GM21576 (cell line): ENCODE results near the gene SEC31A.
"Not testable (repeated sequence)": the region's sequence is repeated elsewhere in the genome, so short reads cannot be mapped to it uniquely, and the experiment has no call there.

Experiments used
- ATAC-seq: cut with Tn5 transposase; IDR thresholded peaks from one replicate; pipeline ENCODE4 v1.9.1; 2021; ENCODE audit warnings: mild to moderate bottlenecking, moderate library complexity; ENCODE audit not compliant: unreplicated experiment

Gene SEC31A, protein sequence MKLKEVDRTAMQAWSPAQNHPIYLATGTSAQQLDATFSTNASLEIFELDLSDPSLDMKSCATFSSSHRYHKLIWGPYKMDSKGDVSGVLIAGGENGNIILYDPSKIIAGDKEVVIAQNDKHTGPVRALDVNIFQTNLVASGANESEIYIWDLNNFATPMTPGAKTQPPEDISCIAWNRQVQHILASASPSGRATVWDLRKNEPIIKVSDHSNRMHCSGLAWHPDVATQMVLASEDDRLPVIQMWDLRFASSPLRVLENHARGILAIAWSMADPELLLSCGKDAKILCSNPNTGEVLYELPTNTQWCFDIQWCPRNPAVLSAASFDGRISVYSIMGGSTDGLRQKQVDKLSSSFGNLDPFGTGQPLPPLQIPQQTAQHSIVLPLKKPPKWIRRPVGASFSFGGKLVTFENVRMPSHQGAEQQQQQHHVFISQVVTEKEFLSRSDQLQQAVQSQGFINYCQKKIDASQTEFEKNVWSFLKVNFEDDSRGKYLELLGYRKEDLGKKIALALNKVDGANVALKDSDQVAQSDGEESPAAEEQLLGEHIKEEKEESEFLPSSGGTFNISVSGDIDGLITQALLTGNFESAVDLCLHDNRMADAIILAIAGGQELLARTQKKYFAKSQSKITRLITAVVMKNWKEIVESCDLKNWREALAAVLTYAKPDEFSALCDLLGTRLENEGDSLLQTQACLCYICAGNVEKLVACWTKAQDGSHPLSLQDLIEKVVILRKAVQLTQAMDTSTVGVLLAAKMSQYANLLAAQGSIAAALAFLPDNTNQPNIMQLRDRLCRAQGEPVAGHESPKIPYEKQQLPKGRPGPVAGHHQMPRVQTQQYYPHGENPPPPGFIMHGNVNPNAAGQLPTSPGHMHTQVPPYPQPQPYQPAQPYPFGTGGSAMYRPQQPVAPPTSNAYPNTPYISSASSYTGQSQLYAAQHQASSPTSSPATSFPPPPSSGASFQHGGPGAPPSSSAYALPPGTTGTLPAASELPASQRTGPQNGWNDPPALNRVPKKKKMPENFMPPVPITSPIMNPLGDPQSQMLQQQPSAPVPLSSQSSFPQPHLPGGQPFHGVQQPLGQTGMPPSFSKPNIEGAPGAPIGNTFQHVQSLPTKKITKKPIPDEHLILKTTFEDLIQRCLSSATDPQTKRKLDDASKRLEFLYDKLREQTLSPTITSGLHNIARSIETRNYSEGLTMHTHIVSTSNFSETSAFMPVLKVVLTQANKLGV

DNA sequence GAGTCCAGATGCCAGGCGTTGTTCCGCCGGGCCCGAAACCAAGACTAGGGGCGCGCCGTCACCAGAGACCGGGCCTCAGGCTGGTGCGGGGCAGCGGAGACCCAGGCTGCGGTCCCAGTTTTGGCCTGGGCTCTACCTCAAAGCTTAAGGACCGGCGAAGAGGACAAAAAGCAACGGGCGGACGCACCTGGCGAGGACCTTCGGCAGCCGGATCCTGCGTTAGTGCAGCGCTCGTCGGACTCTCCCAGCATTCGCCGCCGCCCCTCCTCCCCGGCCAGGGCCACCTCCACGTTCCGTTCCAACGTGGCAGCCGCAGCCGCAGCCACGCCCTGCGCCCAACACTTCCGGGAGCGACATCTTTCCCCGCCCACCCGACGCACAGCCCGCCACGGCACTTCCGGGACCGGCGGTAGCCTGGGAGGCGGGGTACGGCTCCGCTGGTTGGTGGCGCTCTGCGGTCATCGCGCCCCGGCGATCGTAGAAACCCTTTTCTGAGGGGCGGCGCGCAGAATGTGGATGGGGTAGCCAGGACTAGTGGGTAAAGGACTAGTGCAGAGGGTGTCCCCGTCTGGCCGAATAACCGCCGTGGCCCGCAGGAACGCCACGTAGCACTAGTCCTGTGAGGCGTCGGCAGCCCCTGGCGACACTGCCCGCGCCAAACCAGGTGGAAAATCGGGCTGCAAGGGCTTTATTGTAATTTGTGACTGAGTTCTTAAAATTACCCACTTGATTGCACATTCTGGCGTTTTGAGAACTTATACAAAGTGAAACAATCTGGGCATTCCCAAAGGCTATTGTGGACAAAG is at the start of gene SEC31A:
Gene SEC31A, minus strand, starts transcription at position 253 of the 806 bp plus-strand sequence. CDS start 9,217 bp downstream, outside the sequence.
- ATAC-seq: peak; percentile 90

DNA sequence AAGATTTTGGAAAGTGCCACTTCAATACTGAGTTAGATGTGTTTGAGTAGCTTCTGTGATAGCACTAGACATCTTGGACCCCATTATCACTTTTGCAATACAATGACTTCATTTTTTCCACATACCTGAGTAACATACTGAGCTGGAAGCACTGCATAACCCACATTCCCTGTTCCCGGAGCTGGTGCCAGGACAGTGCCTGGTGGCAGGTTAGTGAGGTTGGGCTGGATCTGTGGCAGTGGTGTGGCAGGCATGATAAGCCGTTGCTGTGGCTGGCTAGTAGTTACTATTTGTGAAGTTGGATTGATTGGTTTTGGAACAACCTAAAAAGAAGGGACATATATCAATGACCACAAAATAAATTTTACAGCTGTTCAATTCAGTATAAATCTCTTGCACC is 48.5 kb upstream of the SEC31A start:
- ATAC-seq: no peak

DNA sequence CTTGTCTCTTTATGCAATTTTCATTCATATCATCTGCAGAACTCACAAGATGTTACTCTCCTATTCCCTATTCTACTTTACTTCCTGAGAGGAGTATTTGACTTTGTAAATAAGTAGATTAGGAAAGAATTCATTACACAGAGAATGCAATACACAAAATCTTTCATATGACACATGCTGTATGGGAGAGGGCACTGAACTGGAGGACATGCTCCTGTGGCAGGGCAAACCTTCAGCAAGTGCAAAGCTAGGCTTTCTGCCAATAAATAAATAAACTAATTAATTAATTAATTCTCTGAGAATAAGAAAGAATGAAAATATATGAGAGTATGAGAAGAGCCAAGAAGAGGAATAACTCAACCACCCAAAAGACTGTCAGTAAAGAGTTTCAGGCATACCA is 43.5 kb upstream of the SEC31A start:
- no peak for ATAC-seq

DNA sequence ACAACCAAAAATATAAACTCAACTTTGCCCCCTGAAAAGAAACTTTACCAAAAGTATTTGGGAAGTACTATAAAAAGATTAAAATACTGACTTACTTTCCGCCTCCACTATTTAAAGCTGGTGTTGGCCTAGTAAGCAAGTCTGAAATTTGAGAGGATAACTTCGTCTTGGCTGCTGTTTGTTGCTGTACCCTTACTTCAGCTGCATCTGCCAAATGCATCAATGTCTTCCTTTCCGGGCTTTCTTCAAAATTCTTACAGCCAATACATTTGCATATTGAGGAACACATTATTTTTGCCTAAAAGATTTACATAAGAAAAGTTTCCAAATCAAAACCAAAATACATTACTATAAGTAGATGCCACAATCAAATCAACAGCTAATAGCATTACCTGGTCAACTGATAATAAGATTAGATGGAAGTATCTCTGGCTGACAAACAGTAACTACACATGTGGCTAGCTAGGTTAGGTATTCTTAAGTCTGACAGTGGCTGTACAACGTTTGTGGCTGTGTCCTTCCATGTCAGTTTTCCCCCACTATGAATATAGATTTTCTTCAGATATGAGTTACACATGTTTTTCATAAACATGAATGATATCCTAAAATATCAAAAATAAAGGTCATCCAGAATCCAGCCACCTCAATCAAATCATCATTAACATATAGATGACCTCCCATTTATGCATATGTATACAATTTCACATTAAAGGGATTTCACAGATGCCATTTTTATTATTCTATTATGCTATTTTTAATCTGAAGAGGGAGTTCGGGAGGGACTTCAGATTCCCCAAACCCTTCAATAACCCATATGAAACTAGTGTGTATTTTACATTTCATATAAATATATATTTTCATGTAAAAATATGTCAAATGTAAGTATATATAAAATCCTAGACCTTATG is 40.1 kb upstream of the SEC31A start:
- no peak for ATAC-seq

DNA sequence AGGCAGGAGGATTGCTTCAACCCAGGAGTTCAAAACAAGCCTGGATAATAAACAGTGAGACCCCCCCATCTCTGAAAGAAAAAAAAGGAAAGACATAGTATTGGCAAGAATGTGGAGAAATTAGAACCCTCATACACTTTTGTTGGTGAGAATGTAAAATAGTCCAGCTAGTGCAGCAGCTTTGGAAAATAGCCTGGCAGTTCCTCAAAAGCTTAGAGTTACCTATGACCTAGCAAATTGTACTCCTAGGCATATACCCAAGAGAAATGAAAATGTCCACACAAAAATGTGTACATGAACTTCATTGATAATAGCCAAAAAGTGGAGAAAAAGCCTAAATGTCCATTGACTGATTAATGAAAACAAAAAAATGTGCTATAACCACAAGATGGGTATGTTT is 30.8 kb upstream of the SEC31A start:
- ATAC-seq: no peak

DNA sequence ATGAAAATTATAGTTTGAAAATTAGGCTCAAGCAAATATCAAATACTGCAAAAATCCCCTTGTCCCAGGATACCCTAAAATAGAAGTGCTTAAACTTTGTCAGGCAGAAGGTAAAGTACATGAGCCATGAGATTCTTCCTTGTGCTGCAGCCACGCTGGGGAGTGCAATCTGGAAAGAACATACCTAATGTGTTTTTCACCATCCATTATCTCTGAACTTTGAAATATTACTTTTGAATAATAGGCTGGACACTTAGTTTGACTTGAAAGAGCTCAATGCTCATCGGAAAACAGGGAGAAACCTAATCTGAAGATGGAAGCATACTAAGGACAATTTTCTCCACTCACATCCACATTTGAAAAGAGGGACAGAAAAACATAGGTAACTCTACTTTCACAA is 28.4 kb upstream of the SEC31A start:
- ATAC-seq: no peak

DNA sequence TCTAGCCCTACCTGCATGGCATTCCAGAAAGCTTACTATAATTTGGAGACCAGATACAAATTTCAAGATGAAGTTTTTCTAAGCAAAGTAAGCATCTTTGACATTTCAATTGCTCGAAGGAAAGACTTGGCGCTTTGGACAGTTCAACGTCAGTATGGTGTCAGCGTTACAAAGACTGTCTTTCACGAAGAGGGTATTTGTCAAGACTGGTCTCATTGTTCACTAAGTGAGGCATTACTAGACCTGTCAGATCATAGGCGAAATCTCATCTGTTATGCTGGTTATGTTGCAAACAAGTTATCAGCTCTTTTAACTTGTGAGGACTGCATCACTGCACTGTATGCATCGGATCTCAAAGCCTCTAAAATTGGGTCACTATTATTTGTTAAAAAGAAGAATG is 27.1 kb upstream of the SEC31A start:
- no peak for ATAC-seq

DNA sequence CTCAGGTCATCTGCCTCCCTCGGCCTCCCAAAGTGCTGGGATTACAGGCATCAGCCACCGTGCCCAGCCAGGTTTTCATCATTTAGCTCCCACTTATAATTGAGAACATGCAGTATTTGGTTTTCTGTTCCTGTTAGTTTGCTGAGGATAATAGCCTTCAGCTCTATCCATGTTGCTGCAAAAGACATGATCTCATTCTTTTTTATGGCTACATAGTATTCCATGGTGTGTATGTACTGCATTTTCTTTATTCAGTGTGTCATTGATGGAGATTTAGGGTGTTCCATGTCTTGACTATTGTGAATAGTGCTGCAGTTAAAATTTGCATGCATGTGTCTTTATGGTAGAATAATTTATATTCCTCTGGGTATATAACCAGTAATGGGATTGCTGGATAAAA is 23.0 kb upstream of the SEC31A start:
- not testable (repeated sequence) for ATAC-seq

DNA sequence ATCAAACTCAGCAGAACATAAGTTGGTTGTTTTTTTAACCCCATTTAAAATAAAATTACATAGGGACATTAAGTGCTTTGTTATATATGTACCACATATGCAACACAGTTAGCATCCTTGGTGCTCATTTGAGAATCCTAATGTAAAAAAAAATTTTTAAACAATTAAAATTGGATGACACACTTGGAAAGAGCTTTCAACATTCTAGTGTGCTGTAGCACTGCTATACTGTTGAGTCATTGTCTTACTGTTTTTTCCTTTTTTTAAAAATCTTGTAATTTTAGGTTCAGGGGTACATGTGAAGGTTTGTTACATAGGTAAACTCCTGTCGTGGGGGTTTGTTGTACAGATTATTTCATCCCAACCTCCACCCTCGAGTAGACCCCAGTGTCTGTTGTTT is 22.4 kb upstream of the SEC31A start:
- ATAC-seq: no peak

DNA sequence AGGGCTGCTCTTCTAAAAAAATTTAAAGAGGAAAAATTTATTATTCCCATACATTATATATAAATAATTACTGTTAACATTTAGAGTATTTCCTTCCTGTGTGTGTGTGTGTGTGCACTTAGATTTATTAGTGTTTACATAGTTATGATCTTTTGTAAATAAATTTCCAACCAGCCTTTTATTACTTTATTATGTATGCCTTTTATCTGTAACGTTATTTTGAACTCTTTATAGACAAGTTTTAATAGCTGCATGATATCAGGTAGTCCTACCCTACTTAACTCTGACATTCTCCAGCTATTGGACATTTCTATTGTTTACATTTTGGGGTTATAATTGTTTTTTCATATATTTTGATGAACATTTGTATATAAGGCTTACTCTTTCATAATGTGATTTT is 18.4 kb upstream of the SEC31A start:
- no peak for ATAC-seq

DNA sequence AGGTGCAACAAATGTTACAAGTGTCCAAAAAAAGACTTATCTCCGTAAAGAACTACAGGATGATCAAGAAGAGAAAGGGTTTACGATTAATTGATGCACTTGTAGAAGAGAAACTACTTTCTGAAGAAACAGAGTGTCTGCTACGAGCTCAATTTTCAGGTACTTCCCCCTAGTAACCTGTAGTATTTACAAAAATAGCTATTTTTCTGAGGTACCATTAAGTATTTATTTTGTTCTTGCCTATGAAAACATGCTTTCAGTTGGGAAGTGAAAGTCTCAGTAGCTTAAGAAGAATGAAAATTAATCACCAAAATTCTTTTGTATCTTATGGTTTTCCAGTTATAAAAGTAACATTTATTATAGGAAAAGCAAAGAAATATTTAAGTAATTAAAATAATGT is 15.5 kb upstream of the SEC31A start:
- ATAC-seq: peak; percentile 47

DNA sequence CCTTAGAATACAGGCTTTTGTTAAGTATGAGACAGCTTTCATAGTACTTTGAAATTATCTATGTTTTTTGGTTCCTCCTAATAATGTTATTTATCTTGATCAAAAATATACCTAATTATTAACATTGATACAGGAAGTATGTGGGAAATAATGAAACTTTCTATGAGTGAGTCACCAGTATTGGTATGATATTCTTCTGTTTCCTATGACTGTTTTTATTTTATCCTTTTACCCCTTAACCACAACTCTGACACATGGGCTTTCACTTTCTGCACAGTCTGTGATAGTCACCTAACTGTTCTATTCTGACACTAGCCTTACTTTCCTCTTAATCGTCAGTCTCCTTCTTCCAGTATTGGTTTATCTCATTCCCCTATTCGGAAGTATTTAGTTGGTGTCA is 14.3 kb upstream of the SEC31A start:
- ATAC-seq: peak; percentile 49

DNA sequence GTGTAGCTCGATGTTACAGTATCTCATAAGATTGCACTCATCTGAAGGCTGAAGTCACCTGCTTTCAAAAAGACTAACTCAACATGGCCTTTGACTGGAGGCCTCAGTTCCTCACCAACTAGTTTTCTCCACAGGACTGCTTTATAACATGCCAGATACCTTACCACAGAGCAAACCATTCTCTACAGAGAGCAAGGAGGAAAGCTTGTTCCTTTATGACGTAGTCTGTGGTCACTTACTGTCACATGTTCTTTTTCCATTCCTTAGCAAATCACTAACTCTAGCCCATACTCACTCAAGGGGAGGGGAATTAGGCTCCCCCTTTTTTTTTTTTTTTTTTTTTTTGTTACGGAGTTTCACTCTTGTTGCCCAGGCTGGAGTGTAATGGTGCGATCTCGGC is 12.8 kb upstream of the SEC31A start:
- ATAC-seq: no peak

DNA sequence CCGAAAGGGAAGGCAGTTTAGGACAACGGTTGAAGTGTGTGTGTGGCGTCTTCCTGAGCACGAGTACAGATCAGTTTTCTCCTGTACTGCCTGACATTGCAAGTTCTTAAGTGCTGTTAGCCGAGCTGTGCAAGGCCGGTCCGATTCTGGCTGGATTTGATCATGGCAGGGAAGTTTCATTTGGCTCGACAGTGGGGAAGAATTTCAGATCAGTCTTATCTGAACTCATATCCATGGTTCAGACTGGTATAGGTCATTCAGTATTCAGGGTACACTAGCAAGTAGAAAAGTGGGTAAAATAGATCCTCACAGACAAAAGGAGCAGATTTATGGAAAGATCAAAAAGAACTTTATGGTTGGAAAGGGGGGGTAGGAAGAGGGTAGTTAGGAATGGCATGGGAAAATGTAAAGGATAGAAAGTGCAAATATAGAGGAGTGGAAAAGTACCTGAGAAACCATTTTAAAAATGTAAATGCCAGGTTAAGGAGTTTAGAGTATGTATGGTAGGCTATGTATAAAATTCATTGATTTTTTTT is 10.3 kb upstream of the SEC31A start:
- ATAC-seq: no peak

DNA sequence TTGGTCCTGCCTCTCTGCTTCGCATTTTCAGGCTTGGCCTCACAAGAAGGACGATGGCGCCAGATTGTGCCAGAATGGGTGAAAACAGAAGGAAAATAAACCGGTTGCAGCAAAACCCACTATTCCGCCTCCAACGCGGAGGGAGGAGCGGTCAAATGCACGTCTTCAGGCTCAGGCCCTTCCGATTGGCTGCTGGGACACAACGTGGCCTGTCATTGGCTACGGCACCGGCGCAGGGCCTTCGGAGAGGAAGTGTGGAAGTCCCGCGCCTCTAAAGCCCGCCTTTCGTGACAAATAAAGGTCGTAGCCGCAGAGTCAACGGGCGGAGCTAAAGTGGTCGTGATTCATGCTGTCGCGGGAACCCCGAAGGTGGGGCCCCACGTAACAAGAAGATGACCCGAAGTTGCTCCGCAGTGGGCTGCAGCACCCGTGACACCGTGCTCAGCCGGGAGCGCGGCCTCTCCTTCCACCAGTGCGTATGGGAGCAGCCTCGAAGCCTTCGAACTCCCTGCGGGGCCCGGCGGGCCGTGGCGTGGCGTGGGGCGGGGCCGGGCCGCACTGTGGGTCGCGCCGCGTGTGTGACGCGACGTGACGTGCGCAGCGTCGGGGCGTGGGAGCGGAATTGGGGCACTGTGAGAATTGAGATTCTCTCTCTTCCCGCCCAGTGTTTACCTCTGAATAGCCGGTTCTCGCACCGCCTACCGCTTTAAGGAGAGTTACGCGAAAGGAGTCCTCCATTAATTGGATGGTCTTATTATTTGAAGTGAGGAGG is 9.6 kb upstream of the SEC31A start, which contains the start of gene THAP9:
Gene THAP9, plus strand, starts transcription at position 325 of the 772 bp plus-strand sequence. Its CDS starts 68 bp downstream, at position 393.
- ATAC-seq: peak; percentile 86

DNA sequence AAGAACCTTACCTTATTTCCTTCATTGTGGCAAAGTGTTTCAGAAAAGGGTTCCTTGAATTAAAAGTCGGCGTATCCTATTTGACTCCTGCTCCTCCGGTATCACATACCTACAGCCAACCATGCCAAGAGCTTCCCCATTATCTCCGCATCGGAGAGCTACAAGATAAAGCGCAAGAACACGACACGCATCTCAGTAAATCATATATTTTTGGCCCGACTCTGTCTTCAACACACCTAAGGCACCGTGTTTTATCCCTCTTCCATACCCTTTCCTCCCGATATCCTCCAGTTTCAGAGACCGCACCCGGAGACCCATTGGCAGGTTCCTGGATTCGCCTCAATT is 9.1 kb upstream of the SEC31A start:
- ATAC-seq: peak; percentile 3

DNA sequence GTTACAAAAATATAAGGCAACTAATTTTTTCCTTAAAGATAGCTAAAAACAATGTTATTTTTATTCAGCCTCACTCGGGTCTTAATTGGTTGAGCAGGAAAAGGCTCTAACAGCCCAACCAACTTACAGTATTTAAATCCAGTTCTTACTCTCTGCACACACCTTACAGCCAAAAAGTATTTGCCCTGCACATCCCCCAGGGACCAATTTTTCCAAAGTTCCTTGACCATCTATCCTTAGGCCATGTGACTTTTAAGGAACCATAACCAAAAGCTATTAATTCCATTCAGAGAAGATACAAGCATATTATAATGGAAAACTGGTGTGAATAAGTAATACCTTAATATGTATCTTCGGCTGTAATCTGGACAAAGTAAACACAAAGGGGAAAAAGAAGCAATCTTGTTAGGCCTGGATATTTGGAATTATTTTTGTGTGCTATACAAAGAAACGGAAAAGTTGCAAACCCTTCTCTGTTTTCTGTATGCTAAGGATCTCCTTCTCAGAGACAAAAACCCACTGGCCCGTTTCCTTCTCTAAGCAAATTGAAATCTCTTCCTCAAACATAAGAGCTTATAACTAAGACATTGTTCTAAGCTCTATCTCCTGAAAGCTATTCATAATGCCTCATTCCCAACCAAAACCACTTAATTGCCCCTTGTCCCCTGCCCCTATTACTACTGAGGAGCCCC is 8.6 kb upstream of the SEC31A start:
- no peak for ATAC-seq
